Upper lobe of left lung (tissue), 6 donors: ENCODE data around the gene XYLT1. TPM values are rescaled to one million over a fixed set of nuclear protein-coding genes. Genes with fewer than 3 reads are reported as not detected.
A peak's percentile ranks its signal among the peaks of the same experiment; 100 is the strongest.

Experiments used
- ATAC-seq, 2 donors: fragments of 200-7000 bp; cut with Tn5 transposase; one replicate each; pipeline ENCODE4 v1.9.1; 2022; ENCODE audit warnings: mild to moderate bottlenecking in 2 of 2, moderate library complexity in 2 of 2; ENCODE audit not compliant: low FRiP score in 2 of 2
- DNase-seq, 2 donors: peaks; one replicate each; pipeline ENCODE4 v3.0.0-alpha.2; 2019 to 2020
- H3K27ac ChIP-seq, 4 donors: fragments of 200-600 bp; sonication (generic); one replicate each; pipeline ENCODE4 v1.5.1; 2016 to 2019
- H3K27me3 ChIP-seq, 4 donors: fragments of 200-600 bp; sonication (generic); one replicate each; pipeline ENCODE4 v1.5.1; 2017 to 2019
- H3K36me3 ChIP-seq, 4 donors: fragments of 200-600 bp; sonication (generic); one replicate each; pipeline ENCODE4 v1.5.1; 2016 to 2019
- H3K4me1 ChIP-seq, 4 donors: fragments of 200-600 bp; sonication (generic); one replicate each; pipeline ENCODE4 v1.5.1; 2018 to 2019
- H3K4me3 ChIP-seq, 4 donors: fragments of 200-600 bp; sonication (generic); one replicate each; pipeline ENCODE4 v1.5.1; 2017 to 2019; ENCODE audit warnings: mild to moderate bottlenecking in 2 of 4, moderate library complexity in 1 of 4
- H3K9me3 ChIP-seq, 4 donors: fragments of 200-600 bp; sonication (generic); one replicate each; pipeline ENCODE4 v1.5.1; 2018 to 2019
- EP300 ChIP-seq, 4 donors: sonication (generic); formaldehyde crosslinking; IDR thresholded peaks; one replicate each; pipeline ENCODE4 v1.5.1; 2017; ENCODE audit warnings: antibody characterized with exemption in 4 of 4, control low read depth in 2 of 4
- POLR2A ChIP-seq, 4 donors: fragments of 450-650 bp; IDR thresholded peaks; one replicate each; pipeline ENCODE4 v1.5.1; 2016 to 2017; ENCODE audit warnings: antibody characterized with exemption in 4 of 4, mild to moderate bottlenecking in 2 of 4
- POLR2AphosphoS5 ChIP-seq, 2 donors: sonication (generic); formaldehyde crosslinking; IDR thresholded peaks; one replicate each; pipeline ENCODE4 v1.5.1; 2017; ENCODE audit warnings: antibody characterized with exemption in 2 of 2
- WGBS, 2 donors: methylation state at CpG; one replicate each; pipeline ENCODE4 v1.1.5; 2017 to 2018; 5-methylcytosine and 5-hydroxymethylcytosine counted together
- total RNA-seq, 6 donors: library from RNA; depleted of rRNA in 4 of 6; stranded (reverse); fragments of >200 nt in 4 of 6; gene quantifications; one replicate each; pipeline versions ENCODE4 v1.1.0 to v1.2.1, GENCODE V29; 2016 to 2021
- TF ChIP-seq, protein P1 (sequence below), 6 experiments: fragments of 450-650 bp in 4 of 6; fragments of 200-600 bp in 2 of 6; sonication (generic) in 2 of 6; IDR thresholded peaks; one replicate each; pipeline ENCODE4 v1.5.1; 2016 to 2019; ENCODE audit warnings: antibody characterized with exemption in 6 of 6
- donor health status: DM: no; HTN: no; CAD: no; lungs with moderate emphysema.
- donor health status: DM: no; HTN: yes; CAD: no; lungs with severe emphysema.

Gene XYLT1
- total RNA-seq, 6 donors from 2014 or later, result 3.0 to 26.2 (median 6.8) TPM

DNA sequence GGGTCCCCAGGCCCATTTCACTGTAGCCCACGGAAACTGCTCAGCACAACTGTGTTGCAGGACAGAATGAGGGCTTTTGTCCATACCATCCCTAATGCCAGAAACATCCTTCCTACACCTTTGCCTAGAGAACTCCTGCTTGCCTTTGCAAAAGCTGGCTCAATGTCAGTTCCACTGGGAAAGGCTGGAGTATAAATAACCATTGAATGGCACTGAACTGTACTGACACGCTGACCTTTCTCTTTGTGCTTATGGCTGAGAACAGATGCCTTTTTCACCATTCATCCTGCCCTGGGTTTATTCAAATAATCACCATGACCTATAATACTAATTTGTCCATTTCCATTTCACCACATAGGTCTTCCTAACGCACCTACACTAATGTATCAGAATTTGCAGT is 300.3 kb downstream of the XYLT1 start:
- H3K4me3 ChIP-seq, result no peak overlapping the region
- H3K27ac ChIP-seq, result no peak overlapping the region
- H3K4me1 ChIP-seq, result peaks cover 0 to 8% (median 4%) of the 10 kb centered on the region in 4 donors
- ATAC-seq (no peak), DNase-seq (no peak)
- no peak for TF ChIP-seq POLR2AphosphoS5 (IDR thresholded peaks at IDR 0.05)
- TF ChIP-seq EP300 (IDR thresholded peaks at IDR 0.05), result no peak
- TF ChIP-seq POLR2A (IDR thresholded peaks at IDR 0.05), result no peak
- TF ChIP-seq, protein P1, sequence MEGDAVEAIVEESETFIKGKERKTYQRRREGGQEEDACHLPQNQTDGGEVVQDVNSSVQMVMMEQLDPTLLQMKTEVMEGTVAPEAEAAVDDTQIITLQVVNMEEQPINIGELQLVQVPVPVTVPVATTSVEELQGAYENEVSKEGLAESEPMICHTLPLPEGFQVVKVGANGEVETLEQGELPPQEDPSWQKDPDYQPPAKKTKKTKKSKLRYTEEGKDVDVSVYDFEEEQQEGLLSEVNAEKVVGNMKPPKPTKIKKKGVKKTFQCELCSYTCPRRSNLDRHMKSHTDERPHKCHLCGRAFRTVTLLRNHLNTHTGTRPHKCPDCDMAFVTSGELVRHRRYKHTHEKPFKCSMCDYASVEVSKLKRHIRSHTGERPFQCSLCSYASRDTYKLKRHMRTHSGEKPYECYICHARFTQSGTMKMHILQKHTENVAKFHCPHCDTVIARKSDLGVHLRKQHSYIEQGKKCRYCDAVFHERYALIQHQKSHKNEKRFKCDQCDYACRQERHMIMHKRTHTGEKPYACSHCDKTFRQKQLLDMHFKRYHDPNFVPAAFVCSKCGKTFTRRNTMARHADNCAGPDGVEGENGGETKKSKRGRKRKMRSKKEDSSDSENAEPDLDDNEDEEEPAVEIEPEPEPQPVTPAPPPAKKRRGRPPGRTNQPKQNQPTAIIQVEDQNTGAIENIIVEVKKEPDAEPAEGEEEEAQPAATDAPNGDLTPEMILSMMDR (IDR thresholded peaks at IDR 0.05), result no peak
- H3K27me3 ChIP-seq, result no peaks in the 10 kb centered on the region
- WGBS, 2 donors, result 92 to 100% methylated on average over 3 of the region's 3 CpGs
- no peaks in the 10 kb centered on the region for H3K9me3 ChIP-seq
- H3K36me3 ChIP-seq, result no peaks in the 10 kb centered on the region

DNA sequence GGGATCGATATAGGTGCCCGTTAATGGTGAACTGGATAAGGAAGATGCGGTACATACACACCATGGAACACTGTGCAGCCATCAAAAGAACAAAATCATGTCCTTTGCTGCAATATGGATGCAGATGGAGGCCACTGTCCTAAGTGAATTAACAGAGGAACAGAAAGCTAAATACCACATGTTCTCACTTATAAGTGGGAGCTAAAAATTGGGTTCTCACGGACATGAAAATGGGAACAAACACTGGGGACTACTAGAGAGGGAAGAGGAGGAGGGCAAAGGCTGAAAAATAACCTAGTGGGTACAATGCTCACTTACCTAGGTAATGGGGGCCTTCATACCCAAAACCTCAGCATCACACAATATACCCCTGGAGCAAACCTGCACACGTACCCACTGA is 302.6 kb downstream of the XYLT1 start:
- TF ChIP-seq EP300 (IDR thresholded peaks at IDR 0.05) (no peak), POLR2A (IDR thresholded peaks at IDR 0.05) (no peak), POLR2AphosphoS5 (IDR thresholded peaks at IDR 0.05) (no peak)
- TF ChIP-seq, protein P1 (IDR thresholded peaks at IDR 0.05), result no peak
- Histone ChIP-seq H3K27me3 (no peaks in the 10 kb centered on the region), H3K9me3 (no peaks in the 10 kb centered on the region), H3K27ac (no peak overlapping the region), H3K4me1 (peaks cover 0 to 7% (median 4%) of the 10 kb centered on the region in 4 donors), H3K4me3 (no peak overlapping the region), H3K36me3 (no peaks in the 10 kb centered on the region)
- WGBS, 2 donors, result 90 to 95% methylated on average over 5 of the region's 5 CpGs
- DNase-seq (no peak), ATAC-seq (no peak)

DNA sequence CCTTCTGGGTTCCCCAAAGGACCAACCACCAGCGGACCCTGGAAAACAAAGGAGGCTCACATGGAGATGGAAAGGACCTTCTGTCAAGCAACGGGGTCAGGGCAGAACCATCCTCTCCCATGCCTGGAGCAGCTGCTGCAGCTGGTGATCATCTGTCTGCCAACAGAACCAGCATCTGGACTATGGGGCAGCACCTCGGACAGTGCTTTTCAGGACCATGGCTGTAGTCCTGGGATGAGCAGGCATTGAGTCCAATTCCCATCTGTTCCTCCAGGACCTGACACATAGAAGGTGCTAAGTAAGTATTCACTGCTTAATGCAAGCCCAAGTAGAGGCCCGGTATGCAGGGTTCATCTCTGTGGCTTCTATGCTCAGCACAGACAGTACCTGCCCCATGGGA is 304.7 kb downstream of the XYLT1 start:
- Histone ChIP-seq H3K4me3 (no peak overlapping the region), H3K27me3 (no peaks in the 10 kb centered on the region), H3K4me1 (peaks cover 0 to 2% (median 0%) of the 10 kb centered on the region in 4 donors), H3K9me3 (no peaks in the 10 kb centered on the region), H3K36me3 (no peaks in the 10 kb centered on the region), H3K27ac (no peak overlapping the region)
- no peak for DNase-seq
- TF ChIP-seq EP300 (IDR thresholded peaks at IDR 0.05) (no peak), POLR2A (IDR thresholded peaks at IDR 0.05) (no peak), POLR2AphosphoS5 (IDR thresholded peaks at IDR 0.05) (no peak)
- TF ChIP-seq, protein P1 (IDR thresholded peaks at IDR 0.05), result no peak
- ATAC-seq, result no peak
- 74 to 92% methylated on average over 1 to 4 of the region's 4 CpGs for WGBS, 2 donors

DNA sequence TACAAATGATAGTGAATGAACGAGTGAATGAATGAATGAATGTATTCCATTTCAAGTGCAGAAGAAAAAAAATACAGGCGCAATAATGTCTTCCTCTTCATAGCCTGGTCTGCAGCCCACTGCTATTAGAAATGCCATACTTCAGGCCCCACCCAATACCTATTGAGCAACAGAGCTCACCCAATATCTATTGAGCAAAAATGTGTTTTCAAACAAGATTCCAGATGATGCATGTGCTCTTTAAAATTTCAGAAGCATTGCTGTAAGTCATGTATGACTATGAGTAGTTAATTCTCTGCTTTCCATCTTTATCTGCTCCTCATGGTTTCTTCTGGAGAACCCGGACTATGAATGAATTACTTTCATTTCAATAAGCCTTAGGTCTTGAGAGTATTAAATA is 308.2 kb downstream of the XYLT1 start:
- Histone ChIP-seq H3K36me3 (no peaks in the 10 kb centered on the region), H3K27ac (no peak overlapping the region), H3K9me3 (no peaks in the 10 kb centered on the region), H3K27me3 (no peaks in the 10 kb centered on the region), H3K4me1 (no peaks in the 10 kb centered on the region), H3K4me3 (no peak overlapping the region)
- 76 to 92% methylated on average over 3 of the region's 3 CpGs for WGBS, 2 donors
- ATAC-seq (no peak), DNase-seq (no peak)
- TF ChIP-seq POLR2A (IDR thresholded peaks at IDR 0.05), result no peak
- TF ChIP-seq, protein P1 (IDR thresholded peaks at IDR 0.05), result no peak
- TF ChIP-seq EP300 (IDR thresholded peaks at IDR 0.05), result no peak
- no peak for TF ChIP-seq POLR2AphosphoS5 (IDR thresholded peaks at IDR 0.05)

DNA sequence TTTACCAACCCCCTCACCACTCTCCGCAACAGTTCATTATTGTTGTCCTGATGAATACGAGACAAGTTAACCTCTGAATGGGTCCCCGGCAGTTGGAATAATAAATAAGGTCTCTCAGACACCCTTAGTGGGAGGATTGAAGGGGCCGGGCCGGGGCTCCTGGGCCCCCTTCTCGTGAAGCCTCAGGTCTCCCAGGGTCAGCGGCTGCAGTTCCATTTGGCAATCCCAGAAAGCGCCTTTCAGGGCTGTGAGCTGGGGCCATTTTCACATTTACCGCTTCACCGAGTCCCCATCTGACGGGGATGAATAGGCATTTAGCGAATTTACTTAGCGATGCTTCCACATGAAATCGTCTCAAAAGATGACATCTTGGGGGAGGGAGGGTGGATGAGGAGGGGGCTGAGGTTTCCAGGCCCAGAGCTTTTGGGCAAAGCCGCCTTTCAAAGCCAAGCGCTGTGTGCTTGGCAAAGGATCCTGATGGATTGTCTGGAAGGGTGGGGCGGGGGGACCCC is 309.8 kb downstream of the XYLT1 start:
- Histone ChIP-seq H3K4me3 (no peak overlapping the region), H3K4me1 (no peaks in the 10 kb centered on the region), H3K27me3 (no peaks in the 10 kb centered on the region), H3K27ac (no peak overlapping the region), H3K36me3 (no peaks in the 10 kb centered on the region), H3K9me3 (no peaks in the 10 kb centered on the region)
- ATAC-seq (no peak), DNase-seq (peak in 1 of 2 donors; percentile 37)
- TF ChIP-seq EP300 (IDR thresholded peaks at IDR 0.05) (no peak), POLR2AphosphoS5 (IDR thresholded peaks at IDR 0.05) (no peak), POLR2A (IDR thresholded peaks at IDR 0.05) (no peak)
- TF ChIP-seq, protein P1 (IDR thresholded peaks at IDR 0.05), result no peak
- WGBS, 2 donors, result 70 to 81% methylated on average over 17 of the region's 17 CpGs
